Measurements from ENCODE around the gene COMMD2.
A peak's percentile ranks its signal among the peaks of the same experiment; 100 is the strongest.

COMMD2 gene
- total RNA-seq = 21.8 reads per million, percentile 48 among the genes with 10 or more reads in this experiment

- peak; percentile 54 for DNase-seq
These were observed at the start of gene COMMD2 for GRCh38 chr3:149752051-149752787. COMMD2 (minus strand) TSS chr3:149752489; CDS start chr3:149752444, 45 bp downstream.

GRCh38 chr3:149801639-149802038 is 49.4 kb upstream of the COMMD2 start:
- DNase-seq = no peak

GRCh38 chr3:149801195-149801594 is 48.9 kb upstream of the COMMD2 start:
- no peak for DNase-seq

GRCh38 chr3:149800693-149801092 is 48.4 kb upstream of the COMMD2 start:
- DNase-seq = no peak

GRCh38 chr3:149796026-149796425 is 43.7 kb upstream of the COMMD2 start:
- no peak for DNase-seq

GRCh38 chr3:149792452-149793270 is 40.4 kb upstream of the COMMD2 start, which contains the start of gene ANKUB1:
ANKUB1 (minus strand) TSS chr3:149792554; CDS start chr3:149792366, 188 bp downstream.
- DNase-seq = no peak

GRCh38 chr3:149790698-149791097 is 38.4 kb upstream of the COMMD2 start:
- DNase-seq = no peak

- no peak for DNase-seq
These were observed 38.0 kb upstream of the COMMD2 start for GRCh38 chr3:149790268-149790667.

GRCh38 chr3:149784064-149784704 is 31.9 kb upstream of the COMMD2 start:
- no peak for DNase-seq

GRCh38 chr3:149783576-149783975 is 31.3 kb upstream of the COMMD2 start:
- DNase-seq = no peak

- DNase-seq = no peak
These were observed 29.5 kb upstream of the COMMD2 start for GRCh38 chr3:149781741-149782140.

- no peak for DNase-seq
These were observed 28.9 kb upstream of the COMMD2 start for GRCh38 chr3:149781211-149781610.

- no peak for DNase-seq
These were observed 25.3 kb upstream of the COMMD2 start for GRCh38 chr3:149777414-149778214.

- no peak for DNase-seq
These were observed 23.9 kb upstream of the COMMD2 start for GRCh38 chr3:149776170-149776569.

- no peak for DNase-seq
These were observed 20.6 kb upstream of the COMMD2 start for GRCh38 chr3:149772861-149773260.

- peak; percentile 20 for DNase-seq
These were observed 19.5 kb upstream of the COMMD2 start for GRCh38 chr3:149771652-149772271.

GRCh38 chr3:149770246-149770645 is 18.0 kb upstream of the COMMD2 start:
- DNase-seq = no peak

- DNase-seq = no peak
These were observed 16.4 kb upstream of the COMMD2 start for GRCh38 chr3:149768704-149769103.

- DNase-seq = no peak
These were observed 15.4 kb upstream of the COMMD2 start for GRCh38 chr3:149767720-149768119.

GRCh38 chr3:149765762-149766334 is 13.6 kb upstream of the COMMD2 start:
- DNase-seq = no peak

GRCh38 chr3:149764302-149764701 is 12.0 kb upstream of the COMMD2 start:
- DNase-seq = no peak

Data from effector CD4-positive, alpha-beta T cell (primary cell).